Stimulated activated CD8-positive, alpha-beta memory T cell treated with anti-CD3 and anti-CD28 coated beads, Interleukin-2, amount 100 ng/mL, for 48 hours (primary cell): ENCODE results near the gene IL1RAPL1.

ENCODE experiments used
- DNase-seq, 2 donors: peaks; one replicate each; pipeline ENCODE4 v3.0.0-alpha.2; 2020; ENCODE audit warnings: low read depth in 2 of 2

The IL1RAPL1 gene

GRCh38 chrX:29880977-29881376 is 1293.7 kb downstream of the IL1RAPL1 start:
- DNase-seq, result no peak

- no peak for DNase-seq
These were observed 1302.8 kb downstream of the IL1RAPL1 start for GRCh38 chrX:29890004-29890403.

GRCh38 chrX:29890646-29891200 is 1303.5 kb downstream of the IL1RAPL1 start:
- DNase-seq, result no peak

- DNase-seq, result no peak
These were observed 1314.8 kb downstream of the IL1RAPL1 start for GRCh38 chrX:29902004-29902403.

GRCh38 chrX:29903360-29903759 is 1316.1 kb downstream of the IL1RAPL1 start:
- DNase-seq, result no peak

- DNase-seq, result no peak
These were observed 1324.4 kb downstream of the IL1RAPL1 start for GRCh38 chrX:29911673-29912072.

- DNase-seq, result no peak
These were observed 1326.4 kb downstream of the IL1RAPL1 start for GRCh38 chrX:29913647-29914046.

GRCh38 chrX:29922607-29923006 is 1335.4 kb downstream of the IL1RAPL1 start:
- DNase-seq, result no peak

GRCh38 chrX:29926056-29926455 is 1338.8 kb downstream of the IL1RAPL1 start:
- no peak for DNase-seq

GRCh38 chrX:29926659-29927058 is 1339.4 kb downstream of the IL1RAPL1 start:
- DNase-seq, result no peak

- DNase-seq, result no peak
These were observed 1348.2 kb downstream of the IL1RAPL1 start for GRCh38 chrX:29935455-29935854.

- DNase-seq, result no peak
These were observed 1353.5 kb downstream of the IL1RAPL1 start for GRCh38 chrX:29940750-29941149.

- DNase-seq, result no peak
These were observed 1354.0 kb downstream of the IL1RAPL1 start for GRCh38 chrX:29941287-29941686.

GRCh38 chrX:29947225-29947624 is 1360.0 kb downstream of the IL1RAPL1 start:
- DNase-seq, result no peak

- no peak for DNase-seq
These were observed 1361.4 kb downstream of the IL1RAPL1 start for GRCh38 chrX:29948653-29949052.

- DNase-seq, result no peak
These were observed 1364.8 kb downstream of the IL1RAPL1 start for GRCh38 chrX:29952016-29952415.

- no peak for DNase-seq
These were observed 1374.8 kb downstream of the IL1RAPL1 start for GRCh38 chrX:29962061-29962460.

- no peak for DNase-seq
These were observed 1378.4 kb downstream of the IL1RAPL1 start for GRCh38 chrX:29965634-29966033.

- DNase-seq, result no peak
These were observed 1404.8 kb downstream of the IL1RAPL1 start for GRCh38 chrX:29992083-29992482.

GRCh38 chrX:30005813-30006212 is 1418.6 kb downstream of the IL1RAPL1 start:
- DNase-seq, result no peak
